ENCODE results near the gene PAQR9. TPM values are rescaled to one million over a fixed set of nuclear protein-coding genes. Genes with fewer than 3 reads are reported as not detected.

The PAQR9 gene
- total RNA-seq (ENCODE audit: low replicate concordance) = 0.08 TPM in 1 of 2 replicates, not detected in the other

DNA sequence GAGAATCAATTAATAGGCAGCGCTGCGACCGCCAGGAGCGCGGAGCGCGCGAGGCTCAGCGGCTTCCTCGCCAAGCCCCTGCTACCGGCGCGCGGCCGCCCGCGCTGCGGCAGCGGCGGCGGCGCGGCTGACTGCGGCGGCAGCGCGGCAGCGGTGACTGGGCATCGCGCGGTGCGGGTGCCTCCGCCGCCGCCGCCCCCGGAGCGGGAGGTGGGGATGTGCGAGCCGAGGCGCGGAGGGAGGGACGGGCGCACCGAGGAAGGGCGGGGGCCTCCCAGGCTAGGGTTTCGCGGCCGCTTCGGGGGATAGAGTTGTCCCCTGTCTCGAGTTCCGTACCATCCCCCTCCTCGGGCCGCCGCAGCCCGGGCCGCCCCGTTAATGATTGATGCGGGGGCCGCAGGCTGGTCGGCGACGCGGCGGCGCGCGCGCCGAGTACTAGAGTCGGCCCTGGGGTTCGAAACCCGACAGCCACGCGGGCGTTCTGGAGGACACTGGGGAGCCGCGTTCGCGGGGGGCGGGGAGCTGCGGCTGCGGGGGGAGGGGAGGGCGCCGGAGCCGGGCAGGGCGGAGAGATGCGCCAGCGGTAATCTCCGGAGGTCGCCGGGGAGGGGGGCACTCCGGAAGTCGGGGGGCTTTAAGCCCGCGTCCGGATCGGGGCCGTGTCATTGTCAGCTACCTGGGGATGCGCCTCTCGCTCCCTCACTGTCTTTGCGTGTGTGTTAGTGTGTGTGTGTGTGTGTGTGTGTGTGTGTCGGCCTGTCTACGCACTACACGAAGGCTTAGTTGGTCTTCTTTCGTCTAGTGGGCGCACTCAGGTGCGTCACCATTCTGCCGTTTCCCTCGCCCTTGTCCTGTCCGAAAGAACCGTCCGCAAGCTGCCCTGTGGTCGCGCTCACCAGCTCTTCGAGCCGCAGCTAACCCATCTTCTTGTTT lies at the start of gene PAQR9:
TSS of gene PAQR9 (minus strand) at position 159 of the 933 bp plus-strand sequence. CDS start 338 bp downstream, outside the sequence.

GRCh38 chr3:143001369-143002082 lies 38.1 kb upstream of the PAQR9 start, which contains the start of gene U2SURP:
Gene U2SURP (plus strand): TSS chr3:143001570. CDS start chr3:143001629, 59 bp downstream.

Other genes starting within 250 kb of the PAQR9 start
- gene TRPC1, start 239.6 kb downstream of the PAQR9 start, total RNA-seq (ENCODE audit: low replicate concordance) = 18.9 and 29.0 TPM in 2 replicates
- gene PCOLCE2, start 74.6 kb downstream of the PAQR9 start, total RNA-seq (ENCODE audit: low replicate concordance) = 60.4 and 135 TPM in 2 replicates
- gene U2SURP, start 37.9 kb upstream of the PAQR9 start, total RNA-seq (ENCODE audit: low replicate concordance) = 17.7 and 36.7 TPM in 2 replicates
- 8.2 and 16.7 TPM in 2 replicates for gene CHST2, start 156.1 kb upstream of the PAQR9 start, total RNA-seq (ENCODE audit: low replicate concordance)

All from smooth muscle cell of the coronary artery (primary cell).